ENCODE measurements around the gene INPP5J.
"Not testable (repeated sequence)": the region's sequence is repeated elsewhere in the genome, so short reads cannot be mapped to it uniquely, and the experiment has no call there.

- not testable (repeated sequence) for TF ChIP-seq EZH2 (IDR thresholded peaks at IDR 0.05; ENCODE audit: borderline replicate concordance, insufficient read depth, low read length, poor library complexity, severe bottlenecking); POLR2AphosphoS5 (IDR thresholded peaks at IDR 0.05); SMC3 (conservative IDR thresholded peaks at IDR 0.05; ENCODE audit: poor library complexity); MXI1 (conservative IDR thresholded peaks at IDR 0.05; ENCODE audit: poor library complexity, severe bottlenecking); TAF1 (IDR thresholded peaks at IDR 0.05; ENCODE audit: low read depth); EP300 (conservative IDR thresholded peaks at IDR 0.05; ENCODE audit: poor library complexity, severe bottlenecking); RAD21 (conservative IDR thresholded peaks at IDR 0.05)
- TF ChIP-seq, protein P1, sequence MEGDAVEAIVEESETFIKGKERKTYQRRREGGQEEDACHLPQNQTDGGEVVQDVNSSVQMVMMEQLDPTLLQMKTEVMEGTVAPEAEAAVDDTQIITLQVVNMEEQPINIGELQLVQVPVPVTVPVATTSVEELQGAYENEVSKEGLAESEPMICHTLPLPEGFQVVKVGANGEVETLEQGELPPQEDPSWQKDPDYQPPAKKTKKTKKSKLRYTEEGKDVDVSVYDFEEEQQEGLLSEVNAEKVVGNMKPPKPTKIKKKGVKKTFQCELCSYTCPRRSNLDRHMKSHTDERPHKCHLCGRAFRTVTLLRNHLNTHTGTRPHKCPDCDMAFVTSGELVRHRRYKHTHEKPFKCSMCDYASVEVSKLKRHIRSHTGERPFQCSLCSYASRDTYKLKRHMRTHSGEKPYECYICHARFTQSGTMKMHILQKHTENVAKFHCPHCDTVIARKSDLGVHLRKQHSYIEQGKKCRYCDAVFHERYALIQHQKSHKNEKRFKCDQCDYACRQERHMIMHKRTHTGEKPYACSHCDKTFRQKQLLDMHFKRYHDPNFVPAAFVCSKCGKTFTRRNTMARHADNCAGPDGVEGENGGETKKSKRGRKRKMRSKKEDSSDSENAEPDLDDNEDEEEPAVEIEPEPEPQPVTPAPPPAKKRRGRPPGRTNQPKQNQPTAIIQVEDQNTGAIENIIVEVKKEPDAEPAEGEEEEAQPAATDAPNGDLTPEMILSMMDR (IDR thresholded peaks at IDR 0.05; ENCODE audit: poor library complexity, severe bottlenecking) = not testable (repeated sequence)
- TF ChIP-seq, protein P2, sequence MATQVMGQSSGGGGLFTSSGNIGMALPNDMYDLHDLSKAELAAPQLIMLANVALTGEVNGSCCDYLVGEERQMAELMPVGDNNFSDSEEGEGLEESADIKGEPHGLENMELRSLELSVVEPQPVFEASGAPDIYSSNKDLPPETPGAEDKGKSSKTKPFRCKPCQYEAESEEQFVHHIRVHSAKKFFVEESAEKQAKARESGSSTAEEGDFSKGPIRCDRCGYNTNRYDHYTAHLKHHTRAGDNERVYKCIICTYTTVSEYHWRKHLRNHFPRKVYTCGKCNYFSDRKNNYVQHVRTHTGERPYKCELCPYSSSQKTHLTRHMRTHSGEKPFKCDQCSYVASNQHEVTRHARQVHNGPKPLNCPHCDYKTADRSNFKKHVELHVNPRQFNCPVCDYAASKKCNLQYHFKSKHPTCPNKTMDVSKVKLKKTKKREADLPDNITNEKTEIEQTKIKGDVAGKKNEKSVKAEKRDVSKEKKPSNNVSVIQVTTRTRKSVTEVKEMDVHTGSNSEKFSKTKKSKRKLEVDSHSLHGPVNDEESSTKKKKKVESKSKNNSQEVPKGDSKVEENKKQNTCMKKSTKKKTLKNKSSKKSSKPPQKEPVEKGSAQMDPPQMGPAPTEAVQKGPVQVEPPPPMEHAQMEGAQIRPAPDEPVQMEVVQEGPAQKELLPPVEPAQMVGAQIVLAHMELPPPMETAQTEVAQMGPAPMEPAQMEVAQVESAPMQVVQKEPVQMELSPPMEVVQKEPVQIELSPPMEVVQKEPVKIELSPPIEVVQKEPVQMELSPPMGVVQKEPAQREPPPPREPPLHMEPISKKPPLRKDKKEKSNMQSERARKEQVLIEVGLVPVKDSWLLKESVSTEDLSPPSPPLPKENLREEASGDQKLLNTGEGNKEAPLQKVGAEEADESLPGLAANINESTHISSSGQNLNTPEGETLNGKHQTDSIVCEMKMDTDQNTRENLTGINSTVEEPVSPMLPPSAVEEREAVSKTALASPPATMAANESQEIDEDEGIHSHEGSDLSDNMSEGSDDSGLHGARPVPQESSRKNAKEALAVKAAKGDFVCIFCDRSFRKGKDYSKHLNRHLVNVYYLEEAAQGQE (IDR thresholded peaks at IDR 0.05; ENCODE audit: borderline replicate concordance) = not testable (repeated sequence)
These were observed 49.0 kb downstream of the INPP5J start for GRCh38 chr22:31171734-31172133.
